GM19351 (cell line): ENCODE data around the gene CD2AP.

ENCODE experiments used
- ATAC-seq: cut with Tn5 transposase; IDR thresholded peaks from one replicate; pipeline ENCODE4 v1.9.1; 2021; ENCODE audit warnings: mild to moderate bottlenecking, moderate library complexity; ENCODE audit not compliant: unreplicated experiment

Gene CD2AP

GRCh38 chr6:47672816-47673215 is 195.2 kb downstream of the CD2AP start:
- ATAC-seq, result no peak

DNA sequence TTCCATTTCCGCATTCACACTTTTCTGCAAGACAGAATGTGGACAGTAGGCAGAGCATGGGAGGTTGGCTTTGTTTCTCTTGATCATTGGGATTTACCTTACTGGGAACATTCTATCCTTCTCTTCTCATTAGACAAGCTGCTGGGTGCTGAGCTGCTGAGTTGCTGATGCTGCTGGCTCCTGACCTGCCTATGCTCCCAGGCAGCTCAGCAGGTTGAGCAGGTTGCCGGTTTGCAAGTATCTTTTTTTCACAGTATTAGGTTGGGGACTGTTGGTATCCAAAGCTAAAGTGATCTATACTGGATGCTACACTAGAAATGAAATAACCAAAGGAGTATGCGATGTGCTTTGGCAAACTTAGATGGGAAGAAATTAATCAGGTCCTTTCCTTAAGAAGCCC is 197.1 kb downstream of the CD2AP start:
- no peak for ATAC-seq
